GM19438 (cell line): ENCODE measurements around the gene PTPRO.

ENCODE experiments used
- ATAC-seq: cut with Tn5 transposase; IDR thresholded peaks from one replicate; pipeline ENCODE4 v1.9.1; 2021; ENCODE audit warnings: low read depth; ENCODE audit not compliant: unreplicated experiment

PTPRO gene

GRCh38 chr12:15443611-15444010 is 121.3 kb downstream of the PTPRO start:
- no peak for ATAC-seq

GRCh38 chr12:15444523-15444922 is 122.2 kb downstream of the PTPRO start:
- no peak for ATAC-seq

GRCh38 chr12:15446807-15447206 is 124.5 kb downstream of the PTPRO start:
- no peak for ATAC-seq

GRCh38 chr12:15453613-15454012 is 131.3 kb downstream of the PTPRO start:
- no peak for ATAC-seq

- no peak for ATAC-seq
Observed at GRCh38 chr12:15458008-15458407, 135.7 kb downstream of the PTPRO start.

GRCh38 chr12:15468911-15469310 is 146.6 kb downstream of the PTPRO start:
- no peak for ATAC-seq

GRCh38 chr12:15469356-15469755 is 147.0 kb downstream of the PTPRO start:
- ATAC-seq = no peak

- ATAC-seq = no peak
Observed at GRCh38 chr12:15472036-15472435, 149.7 kb downstream of the PTPRO start.

- no peak for ATAC-seq
Observed at GRCh38 chr12:15474766-15475165, 152.5 kb downstream of the PTPRO start.

GRCh38 chr12:15477761-15478160 is 155.5 kb downstream of the PTPRO start:
- no peak for ATAC-seq

GRCh38 chr12:15481846-15482245 is 159.5 kb downstream of the PTPRO start:
- no peak for ATAC-seq

- no peak for ATAC-seq
Observed at GRCh38 chr12:15485466-15485865, 163.2 kb downstream of the PTPRO start.

- ATAC-seq = no peak
Observed at GRCh38 chr12:15486859-15487258, 164.6 kb downstream of the PTPRO start.

GRCh38 chr12:15488481-15488880 is 166.2 kb downstream of the PTPRO start:
- ATAC-seq = no peak

GRCh38 chr12:15494329-15495046 is 172.2 kb downstream of the PTPRO start:
- peak; percentile 66 for ATAC-seq

- ATAC-seq = no peak
Observed at GRCh38 chr12:15495746-15496145, 173.4 kb downstream of the PTPRO start.

- no peak for ATAC-seq
Observed at GRCh38 chr12:15496738-15497137, 174.4 kb downstream of the PTPRO start.

- no peak for ATAC-seq
Observed at GRCh38 chr12:15497671-15498292, 175.5 kb downstream of the PTPRO start.

- no peak for ATAC-seq
Observed at GRCh38 chr12:15502211-15502610, 179.9 kb downstream of the PTPRO start.

- ATAC-seq = no peak
Observed at GRCh38 chr12:15505616-15506015, 183.3 kb downstream of the PTPRO start.

- no peak for ATAC-seq
Observed at GRCh38 chr12:15515010-15515409, 192.7 kb downstream of the PTPRO start.

- no peak for ATAC-seq
Observed at GRCh38 chr12:15520083-15520482, 197.8 kb downstream of the PTPRO start.
